ENCODE data around the gene MYOM3. TPM values are rescaled to one million over a fixed set of nuclear protein-coding genes. Genes with fewer than 3 reads are reported as not detected.

MYOM3 gene
- total RNA-seq, 1 donor from 2014 or later, result 1.2 TPM

DNA sequence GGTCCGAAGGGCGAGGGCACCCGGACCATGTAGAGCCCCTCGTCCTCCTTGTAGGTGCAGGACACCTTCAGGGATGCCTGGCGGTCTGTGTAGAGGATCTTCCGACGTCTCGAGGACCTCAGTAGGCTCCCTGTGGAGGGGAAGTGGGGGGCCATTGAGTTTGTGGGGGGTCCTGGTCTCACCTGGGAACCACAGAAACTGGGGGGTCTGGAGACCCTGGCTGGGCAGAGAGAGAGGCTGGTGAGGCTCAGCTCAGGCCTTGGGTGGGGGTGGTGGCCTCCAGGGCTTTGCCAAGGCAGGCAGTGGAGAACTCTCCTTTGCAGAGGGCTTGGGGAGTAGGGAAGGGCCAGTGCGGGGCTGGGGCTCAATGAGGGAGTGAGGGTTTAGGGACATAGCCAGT lies 19.0 kb downstream of the MYOM3 start:
- TF ChIP-seq, protein P1, sequence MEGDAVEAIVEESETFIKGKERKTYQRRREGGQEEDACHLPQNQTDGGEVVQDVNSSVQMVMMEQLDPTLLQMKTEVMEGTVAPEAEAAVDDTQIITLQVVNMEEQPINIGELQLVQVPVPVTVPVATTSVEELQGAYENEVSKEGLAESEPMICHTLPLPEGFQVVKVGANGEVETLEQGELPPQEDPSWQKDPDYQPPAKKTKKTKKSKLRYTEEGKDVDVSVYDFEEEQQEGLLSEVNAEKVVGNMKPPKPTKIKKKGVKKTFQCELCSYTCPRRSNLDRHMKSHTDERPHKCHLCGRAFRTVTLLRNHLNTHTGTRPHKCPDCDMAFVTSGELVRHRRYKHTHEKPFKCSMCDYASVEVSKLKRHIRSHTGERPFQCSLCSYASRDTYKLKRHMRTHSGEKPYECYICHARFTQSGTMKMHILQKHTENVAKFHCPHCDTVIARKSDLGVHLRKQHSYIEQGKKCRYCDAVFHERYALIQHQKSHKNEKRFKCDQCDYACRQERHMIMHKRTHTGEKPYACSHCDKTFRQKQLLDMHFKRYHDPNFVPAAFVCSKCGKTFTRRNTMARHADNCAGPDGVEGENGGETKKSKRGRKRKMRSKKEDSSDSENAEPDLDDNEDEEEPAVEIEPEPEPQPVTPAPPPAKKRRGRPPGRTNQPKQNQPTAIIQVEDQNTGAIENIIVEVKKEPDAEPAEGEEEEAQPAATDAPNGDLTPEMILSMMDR (IDR thresholded peaks at IDR 0.05), result no peak
- H3K27ac ChIP-seq, result no peak overlapping the region
- no peaks in the 10 kb centered on the region for H3K9me3 ChIP-seq
- DNase-seq (ENCODE audit: low spot score in 2 of 2), result no peak
- intact Hi-C loops (cut with DNase I), result no loop called here
- no peaks in the 10 kb centered on the region for H3K4me1 ChIP-seq
- H3K36me3 ChIP-seq, result no peaks in the 10 kb centered on the region
- no peak overlapping the region for H3K4me3 ChIP-seq
- no peaks in the 10 kb centered on the region for H3K27me3 ChIP-seq

DNA sequence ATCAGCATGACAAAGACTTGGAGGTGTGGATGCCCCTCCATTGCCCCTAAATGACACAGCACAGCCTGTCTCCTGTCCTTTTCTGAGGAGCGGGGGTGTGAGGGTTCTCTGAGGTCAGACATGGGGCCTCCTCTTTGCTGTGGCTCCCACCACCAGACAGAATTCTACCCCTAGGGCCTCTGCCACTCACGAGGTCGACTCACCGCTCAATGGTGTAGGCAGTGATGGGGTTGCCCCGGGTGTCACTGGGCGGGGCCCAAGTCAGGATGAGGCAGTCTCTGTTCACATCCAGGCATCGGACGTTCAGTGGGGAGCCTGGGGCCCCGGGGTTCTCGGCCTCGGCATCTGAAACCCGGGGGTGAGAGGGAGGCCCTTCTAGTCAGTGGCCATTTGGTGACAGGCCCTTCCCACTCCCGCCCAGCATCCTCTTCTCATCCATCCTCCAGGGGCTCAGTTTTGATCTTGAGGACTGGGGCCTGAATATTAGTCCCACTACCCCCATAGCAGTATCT lies 19.9 kb downstream of the MYOM3 start:
- Histone ChIP-seq H3K27me3 (no peaks in the 10 kb centered on the region), H3K9me3 (no peaks in the 10 kb centered on the region), H3K4me1 (no peaks in the 10 kb centered on the region), H3K4me3 (no peak overlapping the region), H3K36me3 (no peaks in the 10 kb centered on the region), H3K27ac (no peak overlapping the region)
- DNase-seq (ENCODE audit: low spot score in 2 of 2), result no peak
- intact Hi-C loops (cut with DNase I), result no loop called here
- TF ChIP-seq, protein P1 (IDR thresholded peaks at IDR 0.05), result no peak

DNA sequence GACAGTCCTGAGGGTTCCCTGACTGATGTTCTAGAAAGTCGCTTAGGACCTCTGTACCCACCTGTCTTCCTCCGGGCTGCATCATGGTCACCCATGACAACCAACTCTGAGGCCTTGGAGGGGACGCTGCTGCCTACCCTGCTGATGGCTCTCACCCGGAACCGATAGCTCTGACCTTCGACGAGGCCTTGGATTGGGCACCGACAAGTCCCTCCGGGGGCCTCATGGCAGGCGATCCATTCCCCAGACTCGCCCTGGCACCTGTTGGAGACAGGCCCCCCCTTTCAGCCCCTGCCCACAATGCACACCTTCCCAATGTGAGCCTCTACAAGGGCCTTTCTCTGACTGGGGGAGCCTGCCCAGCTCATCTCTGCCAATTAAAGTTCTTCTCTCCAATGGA lies 21.2 kb downstream of the MYOM3 start:
- intact Hi-C loops (cut with DNase I), result no loop called here
- Histone ChIP-seq H3K36me3 (no peaks in the 10 kb centered on the region), H3K4me1 (no peaks in the 10 kb centered on the region), H3K27ac (no peak overlapping the region), H3K9me3 (no peaks in the 10 kb centered on the region), H3K4me3 (no peak overlapping the region), H3K27me3 (no peaks in the 10 kb centered on the region)
- DNase-seq (ENCODE audit: low spot score in 2 of 2), result no peak
- TF ChIP-seq, protein P1 (IDR thresholded peaks at IDR 0.05), result no peak

DNA sequence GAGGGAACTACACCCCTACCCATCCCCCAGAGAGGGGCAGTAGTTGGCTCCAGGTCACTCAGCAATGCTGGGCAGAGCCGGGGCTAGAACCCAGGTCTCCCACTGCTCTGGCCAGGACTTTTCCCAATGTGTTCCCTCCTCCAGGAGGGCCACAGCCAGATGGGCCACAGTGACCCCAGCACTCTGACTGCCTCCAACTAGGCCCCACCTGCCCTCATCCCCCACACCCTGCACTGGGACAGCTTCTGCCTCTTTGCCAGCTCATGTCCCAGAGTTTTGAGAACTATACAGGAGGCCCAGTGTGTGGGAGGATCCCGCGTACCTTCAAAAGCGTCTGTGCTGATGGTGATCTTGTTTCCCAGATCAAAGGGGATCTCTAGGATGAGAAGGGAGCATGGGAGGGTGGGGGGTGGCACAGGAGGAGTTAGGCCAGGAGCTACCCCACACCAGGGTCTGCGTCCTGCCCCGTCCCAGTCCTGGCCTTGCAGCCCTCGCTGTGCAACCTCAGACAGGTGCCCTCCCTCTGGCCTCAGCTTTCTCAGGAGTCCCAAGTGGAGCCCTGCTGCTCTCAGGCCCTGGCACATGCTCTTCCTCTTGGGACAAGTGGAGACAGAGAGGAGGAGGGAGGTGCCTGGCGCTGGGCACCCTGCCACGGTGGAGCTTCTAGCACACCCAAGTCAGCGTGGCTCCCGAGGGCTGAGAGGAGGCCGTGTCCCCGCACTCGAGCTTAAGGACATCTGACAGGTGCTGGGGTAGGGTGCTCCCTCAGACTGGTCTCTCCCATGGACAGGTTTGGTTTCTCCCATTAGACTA lies 22.0 kb downstream of the MYOM3 start:
- no peak for DNase-seq (ENCODE audit: low spot score in 2 of 2)
- no peaks in the 10 kb centered on the region for H3K9me3 ChIP-seq
- H3K4me1 ChIP-seq, result no peaks in the 10 kb centered on the region
- H3K27ac ChIP-seq, result no peak overlapping the region
- TF ChIP-seq, protein P1 (IDR thresholded peaks at IDR 0.05), result no peak
- no peak overlapping the region for H3K4me3 ChIP-seq
- H3K27me3 ChIP-seq, result no peaks in the 10 kb centered on the region
- no peaks in the 10 kb centered on the region for H3K36me3 ChIP-seq
- intact Hi-C loops (cut with DNase I), result no loop called here

DNA sequence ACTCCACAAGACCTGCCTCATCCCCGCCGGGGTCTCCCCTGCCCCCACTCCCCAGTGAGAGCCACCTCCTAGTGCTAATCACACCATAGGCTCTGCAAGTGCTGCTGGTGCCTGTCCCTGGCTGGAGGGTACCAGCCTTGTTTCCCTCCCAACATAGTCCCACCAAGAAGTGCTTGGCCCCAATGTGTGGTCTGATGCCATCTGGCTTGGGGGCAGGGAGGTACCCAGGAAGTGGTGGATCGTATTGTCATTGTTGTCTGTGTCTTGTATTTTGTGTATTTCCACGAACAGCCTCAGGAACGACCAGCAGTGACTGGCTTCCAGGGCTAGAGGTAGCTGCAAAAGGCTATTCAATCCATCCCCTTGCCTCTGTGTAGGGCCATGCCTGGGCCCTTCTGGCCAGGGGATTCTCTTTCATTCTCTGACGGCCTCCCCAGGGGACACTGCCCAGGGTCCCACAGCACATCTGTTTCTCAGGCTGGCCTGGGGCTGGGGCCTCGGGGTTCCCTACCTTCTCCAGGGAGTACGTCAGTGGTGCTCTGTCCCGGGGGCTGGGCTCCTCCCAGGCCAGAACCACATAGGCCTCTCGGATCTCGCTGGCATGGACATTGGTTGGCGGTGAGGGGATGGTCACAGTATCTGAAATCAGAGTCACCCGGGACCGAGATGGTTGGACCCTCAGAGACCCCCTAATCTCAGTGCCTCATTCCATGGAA lies 22.8 kb downstream of the MYOM3 start:
- intact Hi-C loops (cut with DNase I), result no loop called here
- Histone ChIP-seq H3K4me1 (no peaks in the 10 kb centered on the region), H3K9me3 (no peaks in the 10 kb centered on the region), H3K27ac (no peak overlapping the region), H3K27me3 (no peaks in the 10 kb centered on the region), H3K36me3 (no peaks in the 10 kb centered on the region), H3K4me3 (no peak overlapping the region)
- DNase-seq (ENCODE audit: low spot score in 2 of 2), result no peak
- TF ChIP-seq, protein P1 (IDR thresholded peaks at IDR 0.05), result no peak

Measured in ascending aorta (tissue), 2 donors.